NAMALWA (cell line): ENCODE data around the gene OST4.
A peak's percentile ranks its signal among the peaks of the same experiment; 100 is the strongest.
"Not testable (repeated sequence)": the region's sequence is repeated elsewhere in the genome, so short reads cannot be mapped to it uniquely, and the experiment has no call there.

Experiments
- DNase-seq: peaks from one replicate; pipeline ENCODE4 v3.0.0-alpha.2; 2015; ENCODE audit warnings: low spot score

The OST4 gene

GRCh38 chr2:27079233-27080139 lies 8.0 kb upstream of the OST4 start:
- no peak for DNase-seq

DNA sequence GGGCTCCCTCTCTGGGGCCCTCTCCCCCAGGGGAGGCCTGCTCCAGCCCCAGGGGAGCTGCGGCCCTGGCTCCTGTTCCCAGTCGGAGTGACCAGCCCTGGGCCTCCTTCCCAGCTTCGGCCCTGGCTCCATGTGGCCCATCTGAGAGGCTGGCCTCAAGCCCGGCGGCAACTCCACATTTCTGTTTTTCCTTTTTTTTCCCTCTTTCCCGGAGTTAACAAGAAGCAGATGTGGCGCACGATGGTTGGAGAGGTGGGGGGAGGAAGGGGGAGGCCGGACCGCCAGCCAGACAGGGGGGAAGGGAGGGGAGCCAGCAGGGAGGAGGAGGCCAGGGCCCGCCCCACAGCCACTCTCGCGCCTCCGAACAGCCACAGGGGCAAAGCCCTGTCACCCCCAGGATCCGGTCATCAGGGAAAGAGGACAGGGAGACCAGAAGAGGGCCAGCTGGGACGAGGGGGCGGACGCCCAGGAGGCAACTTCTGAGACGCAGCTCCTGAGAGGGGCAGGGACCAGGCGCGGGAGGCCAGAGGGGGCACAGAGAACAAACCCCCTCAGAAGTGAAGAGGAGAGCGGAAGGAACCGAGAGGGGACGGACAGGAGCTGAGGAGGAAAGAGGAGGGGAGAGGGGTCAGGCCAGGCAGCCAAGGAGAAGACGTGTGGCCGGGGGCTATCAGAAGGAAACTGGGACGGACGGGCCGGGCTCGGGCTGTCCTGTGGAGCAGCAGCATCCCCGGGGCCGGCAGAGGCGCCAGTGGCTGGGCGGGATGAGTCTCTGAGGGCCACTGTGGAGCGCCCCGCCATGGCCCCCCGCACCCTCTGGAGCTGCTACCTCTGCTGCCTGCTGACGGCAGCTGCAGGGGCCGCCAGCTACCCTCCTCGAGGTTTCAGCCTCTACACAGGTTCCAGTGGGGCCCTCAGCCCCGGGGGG lies 7.1 kb upstream of the OST4 start, which contains the start of gene EMILIN1:
TSS of gene EMILIN1 (plus strand) at position 349 of the 928 bp plus-strand sequence. CDS start at position 800, 451 bp downstream.
- DNase-seq: no peak

GRCh38 chr2:27077231-27077630 lies 5.8 kb upstream of the OST4 start:
- no peak for DNase-seq

DNA sequence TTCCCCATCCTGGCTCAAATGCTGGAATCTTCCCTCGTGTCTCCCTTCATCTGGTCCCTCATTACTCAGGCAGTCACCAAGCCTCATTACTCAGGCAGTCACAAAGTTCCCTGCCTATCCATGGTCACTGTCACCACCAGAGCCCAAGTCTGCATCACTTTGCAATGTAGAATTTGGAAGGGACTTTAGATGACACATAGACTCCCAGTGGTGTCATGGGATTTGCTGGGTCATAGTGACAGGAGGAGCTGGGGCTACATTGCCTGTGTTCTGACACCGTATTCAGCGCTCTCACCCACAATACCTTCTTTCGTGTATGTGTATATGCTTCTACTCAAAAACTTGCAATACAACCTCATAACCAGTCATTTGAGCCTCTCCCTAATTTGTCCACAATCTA lies 4.9 kb upstream of the OST4 start:
- DNase-seq: no peak

DNA sequence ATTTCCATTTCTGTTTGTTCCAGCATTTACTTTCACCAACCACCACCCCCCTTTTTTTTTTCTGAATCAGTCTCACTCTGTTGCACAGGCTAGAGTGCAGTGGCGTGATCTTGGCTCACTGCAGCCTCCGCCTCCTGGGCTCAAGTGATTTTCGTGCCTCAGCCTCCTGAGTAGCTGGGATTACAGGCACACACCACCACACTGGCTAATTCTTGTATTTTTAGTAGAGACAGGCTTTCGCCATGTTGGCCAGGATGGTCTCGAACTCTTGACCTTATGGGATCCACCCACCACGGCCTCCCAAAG lies 4.1 kb upstream of the OST4 start:
- not testable (repeated sequence) for DNase-seq

GRCh38 chr2:27074738-27075565 lies 3.5 kb upstream of the OST4 start:
- DNase-seq: peak; percentile 80

DNA sequence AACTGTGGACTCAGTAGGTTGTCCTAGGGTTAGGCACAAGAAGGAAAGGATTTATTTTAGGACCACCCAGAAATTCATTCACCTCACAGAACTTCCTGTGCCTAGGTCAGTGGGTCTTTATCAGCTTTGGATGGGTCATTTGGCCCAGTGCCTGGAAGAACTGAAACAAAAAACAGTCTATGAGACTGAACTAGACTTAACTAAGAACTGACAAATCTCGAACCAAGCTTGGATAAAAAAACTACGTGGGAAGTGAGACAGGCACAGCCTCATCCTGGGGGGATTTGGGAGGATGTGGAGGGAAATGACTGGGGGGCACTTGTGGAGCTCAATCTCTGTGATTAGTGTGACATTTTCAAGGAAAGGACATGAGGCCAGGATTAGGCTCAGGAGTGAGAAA lies 2.3 kb upstream of the OST4 start:
- DNase-seq: no peak

- no peak for DNase-seq
Measured at GRCh38 chr2:27072920-27073319, 1.5 kb upstream of the OST4 start.

GRCh38 chr2:27071990-27072830 lies 756 bp upstream of the OST4 start:
- no peak for DNase-seq

DNA sequence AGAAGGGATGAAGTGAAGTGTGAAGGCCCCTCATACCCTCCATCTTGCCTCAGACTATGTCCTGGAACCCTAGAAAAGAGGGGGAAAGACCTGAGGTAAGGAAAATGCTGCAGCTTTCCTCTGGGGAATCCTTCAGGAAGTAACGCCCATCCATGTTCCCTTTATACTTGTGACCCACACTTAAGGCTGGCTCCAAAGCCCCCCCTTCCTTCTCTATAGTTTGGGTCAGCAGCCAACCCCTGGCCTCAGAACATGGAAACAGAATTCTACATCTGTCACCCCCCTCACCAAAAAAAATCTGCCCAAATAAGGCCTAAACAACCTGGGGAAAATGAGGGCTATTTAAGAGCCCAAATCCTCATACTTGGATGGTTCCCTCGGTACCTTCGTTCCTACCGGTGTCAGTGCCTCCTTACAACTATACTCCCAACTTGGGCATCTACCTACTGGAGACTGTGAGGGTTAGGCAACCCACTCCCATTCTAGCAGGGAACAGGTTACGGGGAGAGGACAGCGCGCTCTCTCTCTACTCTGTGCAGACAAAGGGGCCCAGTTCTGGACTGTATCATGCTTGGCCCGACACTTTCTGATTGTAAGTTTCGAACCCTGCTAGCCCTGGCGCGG lies 689 bp downstream of the OST4 start:
- no peak for DNase-seq

GRCh38 chr2:27069961-27070618 lies 1.4 kb downstream of the OST4 start:
- no peak for DNase-seq

GRCh38 chr2:27069436-27069835 lies 2.0 kb downstream of the OST4 start:
- DNase-seq: no peak

DNA sequence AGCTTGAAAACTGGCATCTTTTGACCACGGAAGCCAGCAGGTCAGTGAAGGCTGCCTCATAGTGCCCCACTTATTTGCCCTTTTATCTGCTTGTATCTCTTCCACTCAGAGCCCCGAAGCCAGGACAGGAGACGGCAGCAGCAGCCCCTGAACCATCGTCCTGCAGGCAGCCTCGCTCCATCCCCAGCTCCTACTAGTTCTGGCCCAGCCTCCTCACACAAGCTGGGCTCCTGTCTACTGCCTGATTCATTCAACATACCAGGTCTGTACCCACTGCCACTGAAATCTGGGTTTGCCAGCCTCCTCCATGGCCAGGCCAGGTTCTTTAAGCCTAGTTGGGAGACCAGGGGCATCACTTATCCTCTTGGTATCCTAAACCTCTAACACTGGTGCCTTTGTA lies 4.1 kb downstream of the OST4 start:
- DNase-seq: no peak

DNA sequence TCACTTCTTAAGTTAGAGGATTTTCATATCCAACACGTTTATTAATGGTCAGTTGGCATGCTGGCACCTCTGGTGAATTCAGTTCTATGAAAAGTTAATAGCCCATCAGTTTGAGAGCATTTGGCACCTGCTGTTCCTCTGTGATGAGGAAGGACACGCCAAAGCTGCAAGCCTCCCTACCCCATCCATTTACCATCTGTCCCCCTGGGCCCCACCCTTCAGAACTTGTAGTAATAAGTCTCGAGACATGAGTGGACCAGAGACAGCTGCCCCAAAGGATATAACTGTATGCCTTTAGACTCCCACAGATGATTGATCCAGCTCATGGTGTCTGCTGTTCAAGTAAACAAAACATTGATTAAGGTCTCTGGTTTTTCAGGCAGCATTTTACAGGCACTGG lies 6.3 kb downstream of the OST4 start:
- no peak for DNase-seq

GRCh38 chr2:27060323-27060722 lies 11.1 kb downstream of the OST4 start:
- no peak for DNase-seq

DNA sequence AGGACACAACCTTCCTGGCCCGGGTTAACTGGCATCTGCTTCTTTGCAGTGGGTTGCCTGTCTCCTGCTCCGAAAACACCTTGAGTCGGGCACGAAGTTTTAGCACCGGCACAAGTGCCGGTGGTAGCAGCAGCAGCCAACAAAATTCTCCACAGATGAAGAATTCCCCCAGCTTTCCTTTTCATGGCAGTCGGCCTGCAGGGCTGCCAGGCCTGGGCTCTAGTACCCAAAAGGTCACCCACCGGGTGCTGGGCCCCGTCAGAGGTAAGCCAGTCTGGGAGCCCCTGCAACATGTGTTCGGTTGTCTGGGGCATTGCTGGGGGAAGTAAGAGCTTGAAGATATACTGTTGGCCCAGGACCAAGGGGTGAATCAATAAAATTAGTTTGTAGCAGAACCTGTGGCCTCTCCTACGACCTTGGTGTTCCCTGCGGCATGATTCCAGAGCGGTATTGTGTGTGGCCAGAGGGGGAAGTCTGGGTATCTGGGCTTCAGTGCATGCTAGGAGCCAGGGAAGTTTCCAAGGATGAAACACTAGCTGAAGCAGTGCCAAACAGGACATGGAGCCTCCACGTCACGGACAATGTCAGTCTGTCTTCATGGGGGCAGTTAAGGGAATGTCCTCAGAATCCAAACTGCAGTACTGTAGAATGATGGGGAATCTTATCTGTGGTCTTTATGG lies 12.2 kb downstream of the OST4 start:
- no peak for DNase-seq

DNA sequence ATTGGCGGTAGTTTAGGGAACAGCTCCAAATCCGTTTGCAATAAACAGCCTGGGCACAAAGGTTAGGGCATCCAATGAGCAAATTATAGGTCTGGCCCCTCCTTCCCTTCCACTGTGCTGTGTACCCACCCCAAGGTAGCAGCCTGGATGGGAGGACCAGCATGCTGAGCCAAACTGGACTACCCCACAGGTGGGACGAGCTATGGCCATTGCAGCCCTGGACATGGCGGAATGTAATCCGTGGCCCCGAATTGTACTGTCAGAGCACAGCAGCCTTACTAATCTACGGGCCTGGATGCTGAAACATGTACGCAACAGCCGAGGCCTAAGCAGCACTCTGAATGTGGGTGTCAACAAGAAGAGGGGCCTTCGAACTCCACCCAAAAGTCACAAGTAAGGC lies 13.2 kb downstream of the OST4 start:
- DNase-seq: no peak

- DNase-seq: no peak
Measured at GRCh38 chr2:27057184-27057583, 14.3 kb downstream of the OST4 start.

- no peak for DNase-seq
Measured at GRCh38 chr2:27054721-27055120, 16.7 kb downstream of the OST4 start.

GRCh38 chr2:27053776-27054175 lies 17.7 kb downstream of the OST4 start:
- DNase-seq: no peak
